ENCODE data around the gene IFNL2.

IFNL2 gene

DNA sequence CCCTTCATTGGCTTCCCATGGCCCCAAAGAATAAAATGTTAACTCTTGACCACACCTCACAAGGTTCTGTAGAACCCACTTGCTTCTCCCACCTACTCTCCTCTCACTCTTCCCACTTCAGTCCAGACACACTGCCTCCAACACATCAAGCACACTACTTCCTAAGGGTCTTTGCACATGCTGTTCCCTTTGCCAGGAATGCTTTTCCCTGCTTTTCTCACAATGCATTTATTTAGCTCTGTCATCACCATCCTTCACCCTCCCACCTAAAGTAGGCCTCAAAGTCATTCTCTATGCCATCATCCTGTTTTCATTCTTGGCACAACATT lies 36.0 kb downstream of the IFNL2 start:
- Histone ChIP-seq H3K4me3 (ENCODE audit: low read length) (no peak overlapping the region), H3K4me1 (ENCODE audit: low read length) (no peaks in the 10 kb centered on the region), H3K79me2 (ENCODE audit: low read length) (no peaks in the 10 kb centered on the region), H4K20me1 (ENCODE audit: insufficient read depth, low read length) (no peaks in the 10 kb centered on the region), H3K27me3 (ENCODE audit: low read depth, low read length) (no peaks in the 10 kb centered on the region), H3K4me2 (ENCODE audit: low read length) (no peak overlapping the region), H3K27ac (ENCODE audit: low read length) (no peak overlapping the region), H3K9ac (ENCODE audit: low read length) (no peak overlapping the region), H3K36me3 (replicated peaks; ENCODE audit: low read depth, low read length) (peaks cover 16% of the 10 kb centered on the region), H3K9me3 (ENCODE audit: insufficient read depth, low read length) (no peaks in the 10 kb centered on the region), H2AFZ (ENCODE audit: low read depth, low read length) (no peak overlapping the region)
- TF ChIP-seq EZH2phosphoT487 (IDR thresholded peaks at IDR 0.05; ENCODE audit: low read depth), result no peak
- TF ChIP-seq, protein P1, sequence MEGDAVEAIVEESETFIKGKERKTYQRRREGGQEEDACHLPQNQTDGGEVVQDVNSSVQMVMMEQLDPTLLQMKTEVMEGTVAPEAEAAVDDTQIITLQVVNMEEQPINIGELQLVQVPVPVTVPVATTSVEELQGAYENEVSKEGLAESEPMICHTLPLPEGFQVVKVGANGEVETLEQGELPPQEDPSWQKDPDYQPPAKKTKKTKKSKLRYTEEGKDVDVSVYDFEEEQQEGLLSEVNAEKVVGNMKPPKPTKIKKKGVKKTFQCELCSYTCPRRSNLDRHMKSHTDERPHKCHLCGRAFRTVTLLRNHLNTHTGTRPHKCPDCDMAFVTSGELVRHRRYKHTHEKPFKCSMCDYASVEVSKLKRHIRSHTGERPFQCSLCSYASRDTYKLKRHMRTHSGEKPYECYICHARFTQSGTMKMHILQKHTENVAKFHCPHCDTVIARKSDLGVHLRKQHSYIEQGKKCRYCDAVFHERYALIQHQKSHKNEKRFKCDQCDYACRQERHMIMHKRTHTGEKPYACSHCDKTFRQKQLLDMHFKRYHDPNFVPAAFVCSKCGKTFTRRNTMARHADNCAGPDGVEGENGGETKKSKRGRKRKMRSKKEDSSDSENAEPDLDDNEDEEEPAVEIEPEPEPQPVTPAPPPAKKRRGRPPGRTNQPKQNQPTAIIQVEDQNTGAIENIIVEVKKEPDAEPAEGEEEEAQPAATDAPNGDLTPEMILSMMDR (IDR thresholded peaks at IDR 0.05; ENCODE audit: low read depth, low read length), result no peak

DNA sequence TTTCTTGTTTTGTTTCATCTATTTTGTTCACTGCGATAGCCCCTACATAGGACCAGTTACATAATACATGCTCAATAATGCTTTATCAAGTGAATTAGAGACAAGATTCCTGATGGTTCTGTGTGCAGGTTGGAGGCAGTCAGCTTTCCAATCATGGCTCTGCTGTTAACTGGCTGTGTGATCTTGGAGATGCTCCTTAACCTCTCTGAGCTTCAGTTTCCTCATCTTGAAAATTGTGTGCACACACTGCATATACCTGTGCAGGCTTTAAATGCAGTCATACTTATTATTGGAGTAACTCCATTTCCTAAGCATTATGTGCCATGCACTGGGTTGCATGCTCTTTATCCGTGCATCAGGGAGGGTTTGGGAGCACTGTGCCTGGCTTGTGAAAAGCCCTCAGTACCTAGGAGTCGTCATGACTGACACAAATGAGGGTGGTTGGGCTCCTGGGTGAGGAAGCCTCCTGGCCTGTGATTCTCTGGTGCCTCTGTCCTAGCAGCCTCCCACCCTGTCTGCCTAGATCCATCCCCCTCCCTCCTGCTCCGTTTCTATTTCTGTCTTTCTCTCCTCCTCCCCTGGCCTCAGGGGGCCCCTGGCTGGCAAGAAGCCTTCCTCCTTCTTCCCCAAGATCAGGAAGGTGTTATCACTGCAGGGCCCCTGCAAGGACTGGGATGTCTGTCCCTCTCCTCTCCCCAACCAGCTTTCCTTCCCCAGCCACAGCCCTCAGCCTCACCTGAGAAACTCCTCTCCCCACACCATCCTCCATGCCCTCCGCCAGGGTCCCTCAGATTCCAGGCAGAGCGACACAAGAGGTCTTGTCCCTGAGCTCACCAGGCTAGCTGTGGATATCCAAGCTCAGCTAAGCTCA lies 36.7 kb downstream of the IFNL2 start:
- H3K27ac ChIP-seq (ENCODE audit: low read length), result no peak overlapping the region
- H3K4me2 ChIP-seq (ENCODE audit: low read length), result no peak overlapping the region
- H4K20me1 ChIP-seq (ENCODE audit: insufficient read depth, low read length), result no peaks in the 10 kb centered on the region
- peaks cover 19% of the 10 kb centered on the region for H3K36me3 ChIP-seq (replicated peaks; ENCODE audit: low read depth, low read length)
- no peaks in the 10 kb centered on the region for H3K9me3 ChIP-seq (ENCODE audit: insufficient read depth, low read length)
- H3K27me3 ChIP-seq (ENCODE audit: low read depth, low read length), result no peaks in the 10 kb centered on the region
- H3K9ac ChIP-seq (ENCODE audit: low read length), result no peak overlapping the region
- TF ChIP-seq, protein P1 (IDR thresholded peaks at IDR 0.05; ENCODE audit: low read depth, low read length), result no peak
- no peak for TF ChIP-seq EZH2phosphoT487 (IDR thresholded peaks at IDR 0.05; ENCODE audit: low read depth)
- no peaks in the 10 kb centered on the region for H3K79me2 ChIP-seq (ENCODE audit: low read length)
- no peak overlapping the region for H3K4me3 ChIP-seq (ENCODE audit: low read length)
- no peaks in the 10 kb centered on the region for H3K4me1 ChIP-seq (ENCODE audit: low read length)
- no peak overlapping the region for H2AFZ ChIP-seq (ENCODE audit: low read depth, low read length)

DNA sequence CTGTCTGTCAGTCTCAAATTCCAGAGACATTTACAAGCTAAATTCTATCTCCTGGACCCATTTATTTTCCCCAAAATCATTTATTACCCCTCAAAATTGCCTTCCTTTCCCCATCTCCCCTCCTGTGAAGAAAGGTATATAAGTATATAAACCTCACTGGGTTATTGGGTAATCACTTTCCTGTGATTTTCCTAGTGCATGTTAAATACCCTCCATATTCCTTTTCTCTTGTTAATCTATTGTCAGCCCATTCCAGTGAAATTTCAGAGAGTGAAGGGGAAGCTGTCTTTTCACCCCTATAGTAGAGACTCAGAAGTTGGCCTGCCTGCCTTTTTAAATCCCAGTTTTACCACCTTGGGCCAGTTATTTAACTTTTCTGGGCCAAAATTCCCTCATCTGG lies 37.9 kb downstream of the IFNL2 start:
- TF ChIP-seq EZH2phosphoT487 (IDR thresholded peaks at IDR 0.05; ENCODE audit: low read depth), result no peak
- TF ChIP-seq, protein P1 (IDR thresholded peaks at IDR 0.05; ENCODE audit: low read depth, low read length), result no peak
- Histone ChIP-seq H3K4me1 (ENCODE audit: low read length) (no peaks in the 10 kb centered on the region), H3K79me2 (ENCODE audit: low read length) (no peaks in the 10 kb centered on the region), H2AFZ (ENCODE audit: low read depth, low read length) (no peak overlapping the region), H3K4me2 (ENCODE audit: low read length) (no peak overlapping the region), H3K4me3 (ENCODE audit: low read length) (no peak overlapping the region), H3K36me3 (replicated peaks; ENCODE audit: low read depth, low read length) (peaks cover 19% of the 10 kb centered on the region), H3K9ac (ENCODE audit: low read length) (no peak overlapping the region), H3K27ac (ENCODE audit: low read length) (no peak overlapping the region), H3K9me3 (ENCODE audit: insufficient read depth, low read length) (no peaks in the 10 kb centered on the region), H4K20me1 (ENCODE audit: insufficient read depth, low read length) (no peaks in the 10 kb centered on the region), H3K27me3 (ENCODE audit: low read depth, low read length) (no peaks in the 10 kb centered on the region)

DNA sequence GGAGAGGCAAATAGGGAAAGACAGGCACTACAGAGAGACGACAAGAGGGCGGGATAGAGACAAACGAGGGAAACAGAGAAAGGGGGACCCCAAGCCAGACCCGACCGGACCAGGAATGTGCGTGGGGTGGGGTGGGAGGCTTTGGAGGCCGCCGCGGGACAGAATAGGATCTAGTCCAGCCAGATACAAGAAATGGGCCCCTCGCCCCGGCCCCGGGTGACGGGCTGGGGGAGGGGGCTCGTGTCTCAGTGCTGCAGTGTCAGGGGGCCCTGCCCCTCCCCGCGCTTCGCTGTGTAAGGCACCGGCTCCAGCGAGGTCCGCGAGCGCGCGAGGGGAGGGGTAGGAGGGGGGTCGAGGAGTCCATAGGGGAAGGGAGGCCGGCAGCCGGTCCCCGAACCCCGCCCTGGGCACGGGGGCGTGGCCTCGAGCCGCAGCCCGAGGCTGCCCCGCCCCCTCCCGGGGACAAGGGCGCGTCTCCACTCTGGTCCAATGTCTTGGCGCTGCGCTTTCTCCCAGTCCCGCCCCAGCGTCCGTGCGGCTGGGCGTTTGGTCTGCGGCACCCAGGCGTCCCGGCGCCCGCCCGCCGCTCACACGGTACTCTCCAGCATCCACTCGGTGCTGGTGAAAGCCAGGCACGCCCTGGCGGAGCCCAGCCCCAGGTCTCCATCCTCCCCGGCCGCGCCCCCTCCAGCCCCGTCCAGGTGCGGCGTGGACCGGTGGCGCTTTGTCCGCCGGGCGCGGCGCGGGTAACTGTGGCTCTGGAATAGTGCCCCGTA lies 39.0 kb downstream of the IFNL2 start:
- Histone ChIP-seq H3K4me1 (ENCODE audit: low read length) (no peaks in the 10 kb centered on the region), H3K9me3 (ENCODE audit: insufficient read depth, low read length) (no peaks in the 10 kb centered on the region), H4K20me1 (ENCODE audit: insufficient read depth, low read length) (no peaks in the 10 kb centered on the region), H3K27me3 (ENCODE audit: low read depth, low read length) (no peaks in the 10 kb centered on the region), H3K27ac (ENCODE audit: low read length) (no peak overlapping the region), H3K4me2 (ENCODE audit: low read length) (no peak overlapping the region), H3K36me3 (replicated peaks; ENCODE audit: low read depth, low read length) (peaks cover 19% of the 10 kb centered on the region), H2AFZ (ENCODE audit: low read depth, low read length) (no peak overlapping the region), H3K79me2 (ENCODE audit: low read length) (no peaks in the 10 kb centered on the region), H3K4me3 (ENCODE audit: low read length) (no peak overlapping the region), H3K9ac (ENCODE audit: low read length) (no peak overlapping the region)
- TF ChIP-seq EZH2phosphoT487 (IDR thresholded peaks at IDR 0.05; ENCODE audit: low read depth), result no peak
- TF ChIP-seq, protein P1 (IDR thresholded peaks at IDR 0.05; ENCODE audit: low read depth, low read length), result no peak

All from OCI-LY3 (cell line).